SU-DHL-6 (cell line): ENCODE measurements around the gene COMMD9.

Source experiments
- H2AFZ ChIP-seq: fragments of 200-600 bp; sonication (generic); 2 replicates; pipeline ENCODE4 v1.6.1; 2014; ENCODE audit warnings: low read depth, mild to moderate bottlenecking, moderate library complexity, mixed read lengths, antibody characterized with exemption, low read length; ENCODE audit not compliant: severe bottlenecking
- H3F3A ChIP-seq: fragments of 200-600 bp; shearing (Covaris generic); 2 replicates; pipeline ENCODE4 v1.6.0; 2016; ENCODE audit warnings: antibody characterized with exemption, mild to moderate bottlenecking; ENCODE audit not compliant: insufficient read depth
- H3K27ac ChIP-seq: fragments of 200-600 bp; sonication (generic); 2 replicates; pipeline ENCODE4 v1.5.1; 2016; ENCODE audit warnings: low read depth, mild to moderate bottlenecking, low read length, moderate library complexity, mixed read lengths
- H3K27me3 ChIP-seq: fragments of 200-600 bp; sonication (generic), shearing (Covaris generic); 2 replicates; pipeline ENCODE4 v1.6.0; 2014; ENCODE audit warnings: mild to moderate bottlenecking, low read length
- H3K36me3 ChIP-seq: fragments of 200-600 bp; sonication (generic); 2 replicates; pipeline ENCODE4 v1.6.1; 2014; ENCODE audit warnings: mild to moderate bottlenecking, low read length, mixed read lengths
- H3K4me2 ChIP-seq: fragments of 300-600, 200-600 bp; shearing (Covaris generic), sonication (generic); 2 replicates; pipeline ENCODE4 v1.6.0; 2014; ENCODE audit warnings: low read length, low read depth, mild to moderate bottlenecking; ENCODE audit not compliant: poor library complexity, severe bottlenecking
- H3K4me3 ChIP-seq: fragments of 200-600 bp; sonication (generic); 2 replicates; pipeline ENCODE4 v1.5.1; 2014; ENCODE audit warnings: antibody characterized with exemption, low read length, mild to moderate bottlenecking, mixed read lengths; ENCODE audit not compliant: insufficient read depth, poor library complexity, severe bottlenecking
- H3K79me2 ChIP-seq: fragments of 200-600 bp; sonication (generic); 2 replicates; pipeline ENCODE4 v1.6.1; 2014; ENCODE audit warnings: mild to moderate bottlenecking, low read length, moderate library complexity; ENCODE audit not compliant: insufficient read depth
- H3K9ac ChIP-seq: fragments of 200-600 bp; sonication (generic); 2 replicates; pipeline ENCODE4 v1.7.0; 2014; ENCODE audit warnings: mild to moderate bottlenecking, low read length
- H3K9me2 ChIP-seq: fragments of 200-600 bp; sonication (generic); replicated peaks from 2 replicates; pipeline ENCODE4 v1.6.1; 2014; ENCODE audit warnings: low read length; ENCODE audit not compliant: insufficient read depth
- H3K9me3 ChIP-seq: fragments of 200-600 bp; sonication (generic); 2 replicates; pipeline ENCODE4 v1.6.1; 2014; ENCODE audit warnings: low read length, mixed read lengths; ENCODE audit not compliant: insufficient read depth
- H4K20me1 ChIP-seq: fragments of 200-600 bp; sonication (generic); 2 replicates; pipeline ENCODE4 v1.6.1; 2014; ENCODE audit warnings: low read depth, mild to moderate bottlenecking, antibody characterized with exemption, low read length, moderate library complexity, mixed read lengths
- CTCF ChIP-seq: fragments of 200-600 bp; sonication (generic); IDR thresholded peaks from one replicate; pipeline ENCODE4 v1.5.1; 2017; ENCODE audit warnings: antibody characterized with exemption, mild to moderate bottlenecking, low read length, moderate library complexity; ENCODE audit not compliant: insufficient read depth, poor library complexity, severe bottlenecking
- EZH2phosphoT487 ChIP-seq: fragments of 200-600 bp; sonication (generic), shearing (Covaris generic); conservative IDR thresholded peaks from 2 replicates; pipeline ENCODE4 v1.6.1; 2018; ENCODE audit warnings: mild to moderate bottlenecking, antibody characterized with exemption, low read length, moderate library complexity, mixed read lengths

Gene COMMD9

GRCh38 chr11:36233204-36233603 lies 56.0 kb downstream of the COMMD9 start:
- Histone ChIP-seq H3K27me3 (no peaks in the 10 kb centered on the region), H2AFZ (no peak overlapping the region), H3K27ac (no peak overlapping the region), H3K79me2 (no peaks in the 10 kb centered on the region), H3K4me2 (no peak overlapping the region), H3K4me3 (no peak overlapping the region), H3K36me3 (no peaks in the 10 kb centered on the region), H3K9me3 (no peaks in the 10 kb centered on the region), H3F3A (no peaks in the 10 kb centered on the region), H3K9ac (no peak overlapping the region), H3K9me2 (no peaks in the 10 kb centered on the region; the same call in 1 of the 2 replicates), H4K20me1 (no peaks in the 10 kb centered on the region)
- TF ChIP-seq CTCF (no peak), EZH2phosphoT487 (no peak)

GRCh38 chr11:36230779-36231699 lies 58.2 kb downstream of the COMMD9 start:
- H3F3A ChIP-seq: no peaks in the 10 kb centered on the region
- no peak overlapping the region for H3K4me3 ChIP-seq

GRCh38 chr11:36229091-36229705 lies 60.0 kb downstream of the COMMD9 start:
- Histone ChIP-seq H2AFZ (no peak overlapping the region), H3K9me3 (no peaks in the 10 kb centered on the region), H3K27ac (no peak overlapping the region), H3K9me2 (no peaks in the 10 kb centered on the region), H3K79me2 (no peaks in the 10 kb centered on the region), H3K9ac (no peak overlapping the region), H3F3A (no peaks in the 10 kb centered on the region), H3K36me3 (no peaks in the 10 kb centered on the region), H3K4me3 (no peak overlapping the region), H4K20me1 (no peaks in the 10 kb centered on the region), H3K27me3 (no peaks in the 10 kb centered on the region), H3K4me2 (no peak overlapping the region)
- TF ChIP-seq CTCF: no peak
- TF ChIP-seq EZH2phosphoT487: no peak

More at GRCh38 chr11:36230779-36231699, 58.2 kb downstream of the COMMD9 start:
- Histone ChIP-seq H3K27ac (no peak overlapping the region), H3K9ac (no peak overlapping the region), H3K4me2 (no peak overlapping the region), H3K9me3 (no peaks in the 10 kb centered on the region), H3K36me3 (no peaks in the 10 kb centered on the region), H4K20me1 (no peaks in the 10 kb centered on the region), H3K79me2 (no peaks in the 10 kb centered on the region), H3K27me3 (no peaks in the 10 kb centered on the region), H2AFZ (no peak overlapping the region), H3K9me2 (no peaks in the 10 kb centered on the region; the same call in 1 of the 2 replicates)
- TF ChIP-seq EZH2phosphoT487: no peak
- TF ChIP-seq CTCF: no peak
